HG03196 (cell line): ENCODE results near the gene ARSI.
"Not testable (repeated sequence)": the region's sequence is repeated elsewhere in the genome, so short reads cannot be mapped to it uniquely, and the experiment has no call there.

ENCODE experiments used
- ATAC-seq: cut with Tn5 transposase; IDR thresholded peaks from one replicate; pipeline ENCODE4 v1.9.1; 2021; ENCODE audit not compliant: unreplicated experiment

ARSI gene

DNA sequence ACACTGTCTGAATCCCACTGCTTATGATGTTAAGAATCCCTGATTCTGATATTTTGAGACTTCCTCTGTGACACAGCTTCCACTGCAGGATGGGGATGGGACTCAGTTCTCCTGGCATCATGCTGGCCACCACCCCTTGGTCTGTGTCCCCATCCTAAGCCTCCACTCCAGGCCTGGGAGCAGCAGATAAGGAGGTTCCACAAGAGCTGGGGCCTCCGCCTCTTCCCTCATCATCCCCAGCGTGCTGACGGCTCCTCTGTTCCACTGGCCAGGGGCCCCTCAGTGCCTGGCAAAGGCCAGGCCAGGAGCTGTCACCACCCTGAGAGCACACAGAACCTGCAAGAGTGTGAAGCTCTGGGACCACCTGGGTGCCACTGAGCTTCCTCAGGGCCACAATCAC, 53.8 kb downstream of the ARSI start:
- ATAC-seq, result no peak

DNA sequence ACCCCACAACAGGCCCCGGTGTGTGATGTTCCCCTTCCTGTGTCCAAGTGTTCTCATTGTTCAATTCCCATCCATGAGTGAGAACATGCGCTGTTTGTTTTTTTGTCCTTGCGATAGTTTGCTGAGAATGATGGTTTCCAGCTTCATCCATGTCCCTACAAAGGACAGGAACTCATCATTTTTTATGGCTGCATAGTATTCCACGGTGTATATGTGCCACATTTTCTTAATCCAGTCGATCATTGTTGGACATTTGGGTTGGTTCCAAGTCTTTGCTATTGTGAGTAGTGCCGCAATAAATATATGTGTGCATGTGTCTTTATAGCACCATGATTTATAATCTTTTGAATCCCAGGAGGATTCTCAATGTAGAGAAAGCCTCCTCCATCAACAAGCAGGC, 54.2 kb downstream of the ARSI start:
- not testable (repeated sequence) for ATAC-seq

DNA sequence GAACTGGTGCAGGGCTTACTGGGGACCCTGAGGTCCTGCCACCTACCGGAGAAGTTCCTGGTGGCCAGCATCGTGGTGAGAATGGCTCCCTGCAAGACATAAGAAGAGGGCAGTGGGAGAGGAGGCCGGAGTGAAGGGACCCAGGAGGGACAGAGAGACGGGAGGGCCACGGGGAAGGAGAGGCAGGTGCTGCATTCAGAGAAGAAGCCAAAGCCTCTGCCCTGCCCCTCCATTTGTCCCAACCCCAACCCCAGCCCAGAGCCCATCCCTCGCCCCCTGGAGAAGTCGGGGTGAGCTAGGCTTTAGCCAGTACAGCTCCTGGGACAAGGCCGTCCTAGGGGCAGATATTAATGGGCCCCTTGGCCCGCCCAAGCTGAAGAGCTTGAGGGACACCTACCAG, 55.0 kb downstream of the ARSI start:
- ATAC-seq, result no peak

DNA sequence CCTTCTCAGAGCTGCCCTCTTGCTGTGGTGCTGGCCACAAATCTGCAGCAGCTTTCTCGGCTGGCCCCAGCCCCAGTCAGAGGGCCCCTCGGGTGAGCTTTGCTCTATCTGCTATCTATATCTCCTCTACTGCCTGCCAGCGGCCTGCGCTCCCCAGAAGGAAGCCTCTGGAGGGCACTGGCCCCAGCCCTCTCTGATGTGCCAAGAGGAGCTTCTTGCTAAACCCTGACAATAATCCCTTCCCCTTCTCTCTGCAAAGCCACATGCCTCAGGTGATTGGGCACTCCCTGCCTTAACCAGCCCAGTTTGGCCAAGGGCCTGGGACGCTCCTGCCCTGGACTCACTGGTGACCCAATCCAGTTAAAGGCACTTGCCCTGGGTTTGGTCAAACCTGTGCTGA, 55.9 kb downstream of the ARSI start:
- no peak for ATAC-seq

DNA sequence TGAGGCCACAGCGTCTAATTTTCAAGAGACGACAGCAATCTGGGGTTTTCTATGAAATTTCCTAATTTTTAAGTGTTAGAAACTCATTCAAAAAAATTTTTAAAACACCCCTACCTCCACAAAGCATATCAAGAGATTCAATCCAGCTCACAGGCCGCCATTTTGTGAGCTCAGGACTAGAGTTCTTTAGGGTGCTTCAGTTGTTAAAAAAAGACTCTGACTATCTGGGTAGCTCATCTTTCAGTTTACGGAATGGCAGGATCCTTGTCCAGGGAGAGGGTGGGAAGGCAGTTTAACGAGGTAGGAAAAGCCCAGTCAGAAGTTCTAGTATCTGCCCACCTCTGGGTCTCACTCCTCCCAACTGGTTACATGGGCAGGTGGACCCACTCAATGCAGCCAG, 56.3 kb downstream of the ARSI start:
- ATAC-seq, result no peak
